Measurements from ENCODE around the gene MGME1. TPM values are rescaled to one million over a fixed set of nuclear protein-coding genes. Genes with fewer than 3 reads are reported as not detected.
"Not testable (repeated sequence)": the region's sequence is repeated elsewhere in the genome, so short reads cannot be mapped to it uniquely, and the experiment has no call there.

Gene MGME1
- total RNA-seq, 1 donor from 2014 or later: 38.5 TPM

DNA sequence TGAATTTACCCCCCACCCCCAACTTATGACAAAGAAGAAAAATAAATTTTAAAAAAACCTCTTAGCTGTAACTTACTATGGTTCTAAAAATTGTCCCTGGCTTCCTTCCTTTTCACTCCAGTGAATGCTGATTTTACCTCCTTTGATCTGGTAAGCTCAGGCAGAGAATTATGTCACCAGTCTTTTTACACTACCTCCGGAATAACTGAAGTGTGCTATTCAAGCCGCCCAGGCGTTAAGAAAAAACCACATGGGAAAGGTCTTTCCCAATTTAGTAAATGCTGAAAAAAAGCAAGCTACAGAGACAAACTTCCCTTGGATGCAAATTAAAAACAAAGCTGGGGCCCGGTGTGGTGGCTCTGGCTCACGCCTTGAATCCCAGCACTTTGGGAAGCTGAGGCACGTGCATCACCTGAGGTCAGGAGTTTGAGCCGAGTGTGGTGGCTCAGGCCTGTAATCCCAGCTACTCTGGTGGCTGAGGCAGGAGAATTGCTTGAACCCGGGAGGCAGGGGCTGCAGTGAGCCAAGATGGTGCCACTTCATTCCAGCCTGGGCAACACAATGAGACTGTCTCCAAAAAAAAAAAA is 12.6 kb upstream of the MGME1 start:
- Mint-ChIP-seq H3K27me3 (ENCODE audit: unreplicated experiment) (no peaks in the 10 kb centered on the region), H3K9me3 (ENCODE audit: unreplicated experiment) (no peaks in the 10 kb centered on the region), H3K27ac (ENCODE audit: unreplicated experiment) (peak overlapping the region; percentile 12), H3K4me3 (ENCODE audit: unreplicated experiment) (no peak overlapping the region), H3K4me1 (ENCODE audit: unreplicated experiment) (peaks cover 55% of the 10 kb centered on the region), H3K36me3 (ENCODE audit: unreplicated experiment) (peaks cover 49% of the 10 kb centered on the region)
- DNase-seq (ENCODE audit: extremely low spot score, unreplicated experiment): no peak
- TF ChIP-seq, protein P1, sequence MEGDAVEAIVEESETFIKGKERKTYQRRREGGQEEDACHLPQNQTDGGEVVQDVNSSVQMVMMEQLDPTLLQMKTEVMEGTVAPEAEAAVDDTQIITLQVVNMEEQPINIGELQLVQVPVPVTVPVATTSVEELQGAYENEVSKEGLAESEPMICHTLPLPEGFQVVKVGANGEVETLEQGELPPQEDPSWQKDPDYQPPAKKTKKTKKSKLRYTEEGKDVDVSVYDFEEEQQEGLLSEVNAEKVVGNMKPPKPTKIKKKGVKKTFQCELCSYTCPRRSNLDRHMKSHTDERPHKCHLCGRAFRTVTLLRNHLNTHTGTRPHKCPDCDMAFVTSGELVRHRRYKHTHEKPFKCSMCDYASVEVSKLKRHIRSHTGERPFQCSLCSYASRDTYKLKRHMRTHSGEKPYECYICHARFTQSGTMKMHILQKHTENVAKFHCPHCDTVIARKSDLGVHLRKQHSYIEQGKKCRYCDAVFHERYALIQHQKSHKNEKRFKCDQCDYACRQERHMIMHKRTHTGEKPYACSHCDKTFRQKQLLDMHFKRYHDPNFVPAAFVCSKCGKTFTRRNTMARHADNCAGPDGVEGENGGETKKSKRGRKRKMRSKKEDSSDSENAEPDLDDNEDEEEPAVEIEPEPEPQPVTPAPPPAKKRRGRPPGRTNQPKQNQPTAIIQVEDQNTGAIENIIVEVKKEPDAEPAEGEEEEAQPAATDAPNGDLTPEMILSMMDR (IDR thresholded peaks at IDR 0.05): no peak

GRCh38 chr20:17957505-17958363 is 11.1 kb upstream of the MGME1 start:
- Mint-ChIP-seq H3K4me3 (ENCODE audit: unreplicated experiment) (no peak overlapping the region), H3K36me3 (ENCODE audit: unreplicated experiment) (peaks cover 36% of the 10 kb centered on the region), H3K9me3 (ENCODE audit: unreplicated experiment) (no peaks in the 10 kb centered on the region), H3K4me1 (ENCODE audit: unreplicated experiment) (peaks cover 70% of the 10 kb centered on the region), H3K27ac (ENCODE audit: unreplicated experiment) (peak overlapping the region; percentile 58), H3K27me3 (ENCODE audit: unreplicated experiment) (no peaks in the 10 kb centered on the region)
- TF ChIP-seq, protein P1 (IDR thresholded peaks at IDR 0.05): no peak
- DNase-seq (ENCODE audit: extremely low spot score, unreplicated experiment): no peak

- Mint-ChIP-seq H3K4me3 (ENCODE audit: unreplicated experiment) (no peak overlapping the region), H3K4me1 (ENCODE audit: unreplicated experiment) (peaks cover 79% of the 10 kb centered on the region), H3K36me3 (ENCODE audit: unreplicated experiment) (peaks cover 30% of the 10 kb centered on the region), H3K9me3 (ENCODE audit: unreplicated experiment) (no peaks in the 10 kb centered on the region), H3K27ac (ENCODE audit: unreplicated experiment) (peak overlapping the region; percentile 58), H3K27me3 (ENCODE audit: unreplicated experiment) (no peaks in the 10 kb centered on the region)
- no peak for DNase-seq (ENCODE audit: extremely low spot score, unreplicated experiment)
- TF ChIP-seq, protein P1 (IDR thresholded peaks at IDR 0.05): peak; percentile 41
Measured at GRCh38 chr20:17958373-17959256, 10.2 kb upstream of the MGME1 start.

DNA sequence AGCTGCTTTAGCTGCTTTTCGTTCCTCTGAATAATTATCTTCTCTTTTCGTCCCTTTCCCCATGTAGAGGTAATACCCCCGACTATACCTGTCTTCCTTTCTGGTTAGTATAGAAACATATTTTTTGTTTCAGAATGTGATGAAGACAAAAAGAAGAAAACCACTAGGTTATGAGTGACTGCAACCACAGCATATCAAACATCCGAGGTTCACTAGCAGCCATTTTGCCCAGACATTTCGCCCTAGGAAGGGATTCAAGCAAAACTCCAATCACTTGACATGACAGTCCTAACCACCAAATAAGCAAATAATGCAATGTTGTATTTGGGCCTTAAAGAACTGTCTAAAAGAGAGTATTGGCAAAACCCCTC is 9.6 kb upstream of the MGME1 start:
- TF ChIP-seq, protein P1 (IDR thresholded peaks at IDR 0.05): no peak
- Mint-ChIP-seq H3K9me3 (ENCODE audit: unreplicated experiment) (no peaks in the 10 kb centered on the region), H3K27me3 (ENCODE audit: unreplicated experiment) (no peaks in the 10 kb centered on the region), H3K4me1 (ENCODE audit: unreplicated experiment) (peaks cover 85% of the 10 kb centered on the region), H3K36me3 (ENCODE audit: unreplicated experiment) (peaks cover 24% of the 10 kb centered on the region), H3K27ac (ENCODE audit: unreplicated experiment) (peak overlapping the region; percentile 87), H3K4me3 (ENCODE audit: unreplicated experiment) (no peak overlapping the region)
- no peak for DNase-seq (ENCODE audit: extremely low spot score, unreplicated experiment)

GRCh38 chr20:17960400-17960885 is 8.4 kb upstream of the MGME1 start:
- H3K4me1 Mint-ChIP-seq (ENCODE audit: unreplicated experiment): peaks cover 89% of the 10 kb centered on the region
- not testable (repeated sequence) for DNase-seq (ENCODE audit: extremely low spot score, unreplicated experiment); H3K4me3 Mint-ChIP-seq (ENCODE audit: unreplicated experiment); H3K27me3 Mint-ChIP-seq (ENCODE audit: unreplicated experiment); H3K9me3 Mint-ChIP-seq (ENCODE audit: unreplicated experiment)
- peaks cover 18% of the 10 kb centered on the region for H3K36me3 Mint-ChIP-seq (ENCODE audit: unreplicated experiment)
- peak overlapping the region; percentile 87 for H3K27ac Mint-ChIP-seq (ENCODE audit: unreplicated experiment)
